HG02981 (cell line): ENCODE results near the gene MIS18A.
"Not testable (repeated sequence)": the region's sequence is repeated elsewhere in the genome, so short reads cannot be mapped to it uniquely, and the experiment has no call there.

ENCODE experiments used
- ATAC-seq: cut with Tn5 transposase; IDR thresholded peaks from one replicate; pipeline ENCODE4 v1.9.1; 2021; ENCODE audit warnings: mild to moderate bottlenecking, moderate library complexity; ENCODE audit not compliant: unreplicated experiment

MIS18A gene, protein sequence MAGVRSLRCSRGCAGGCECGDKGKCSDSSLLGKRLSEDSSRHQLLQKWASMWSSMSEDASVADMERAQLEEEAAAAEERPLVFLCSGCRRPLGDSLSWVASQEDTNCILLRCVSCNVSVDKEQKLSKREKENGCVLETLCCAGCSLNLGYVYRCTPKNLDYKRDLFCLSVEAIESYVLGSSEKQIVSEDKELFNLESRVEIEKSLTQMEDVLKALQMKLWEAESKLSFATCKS

DNA sequence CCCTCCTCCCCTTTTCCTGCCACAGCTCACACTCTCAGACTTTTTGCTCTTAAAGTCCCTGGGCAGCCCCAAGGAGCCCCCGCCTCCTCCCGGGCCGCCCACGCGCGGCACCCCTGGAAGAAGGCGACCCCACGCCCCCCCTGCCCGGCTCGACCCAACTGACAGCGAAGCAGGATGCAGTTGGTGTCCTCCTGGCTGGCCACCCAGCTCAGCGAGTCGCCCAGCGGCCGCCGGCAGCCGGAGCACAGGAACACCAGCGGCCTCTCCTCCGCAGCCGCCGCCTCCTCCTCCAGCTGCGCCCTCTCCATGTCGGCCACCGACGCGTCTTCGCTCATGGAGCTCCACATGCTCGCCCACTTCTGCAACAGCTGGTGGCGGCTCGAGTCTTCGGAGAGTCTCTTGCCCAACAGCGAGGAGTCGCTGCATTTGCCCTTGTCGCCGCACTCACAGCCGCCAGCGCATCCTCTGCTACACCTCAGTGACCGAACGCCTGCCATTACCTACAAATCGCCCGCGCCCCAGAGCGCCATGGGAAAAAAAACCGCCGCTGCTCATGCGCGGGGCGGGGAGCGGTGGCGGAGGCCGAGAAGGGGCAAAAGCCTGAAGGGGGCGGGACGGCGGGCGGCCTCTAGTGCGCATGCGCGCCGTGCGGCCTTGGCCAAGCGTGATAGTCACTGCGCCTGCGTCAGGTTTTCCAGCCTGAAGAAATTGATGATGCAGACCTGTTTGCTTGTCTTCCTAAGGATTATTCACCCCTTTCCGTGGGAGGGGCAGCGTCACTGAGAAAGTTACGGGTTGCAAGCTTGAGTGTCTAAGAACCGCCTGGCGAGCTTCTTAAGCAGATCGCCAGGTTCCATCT lies at the start of gene MIS18A:
TSS of gene MIS18A (minus strand) at position 532 of the 859 bp plus-strand sequence. CDS start at position 497, 35 bp downstream.
- ATAC-seq: peak; percentile 96

DNA sequence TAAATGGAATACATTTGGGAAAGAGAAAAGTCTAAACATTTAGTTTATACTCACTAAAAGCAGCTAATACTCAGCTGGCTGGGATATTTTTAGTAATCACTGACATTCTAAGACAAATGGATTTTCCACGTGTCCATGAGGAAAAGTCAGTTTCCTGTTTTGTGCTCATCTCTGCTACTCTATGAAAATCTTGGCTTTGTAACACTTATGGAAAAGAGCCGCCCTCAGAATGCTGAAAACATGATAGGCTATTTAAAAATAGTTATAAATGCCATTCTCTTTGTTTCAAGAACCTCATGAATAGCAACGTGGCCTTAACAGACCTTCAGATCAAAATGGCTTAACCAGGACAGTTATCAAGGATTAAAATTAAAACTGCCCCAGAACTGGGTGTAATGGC lies 49.7 kb upstream of the MIS18A start:
- no peak for ATAC-seq

DNA sequence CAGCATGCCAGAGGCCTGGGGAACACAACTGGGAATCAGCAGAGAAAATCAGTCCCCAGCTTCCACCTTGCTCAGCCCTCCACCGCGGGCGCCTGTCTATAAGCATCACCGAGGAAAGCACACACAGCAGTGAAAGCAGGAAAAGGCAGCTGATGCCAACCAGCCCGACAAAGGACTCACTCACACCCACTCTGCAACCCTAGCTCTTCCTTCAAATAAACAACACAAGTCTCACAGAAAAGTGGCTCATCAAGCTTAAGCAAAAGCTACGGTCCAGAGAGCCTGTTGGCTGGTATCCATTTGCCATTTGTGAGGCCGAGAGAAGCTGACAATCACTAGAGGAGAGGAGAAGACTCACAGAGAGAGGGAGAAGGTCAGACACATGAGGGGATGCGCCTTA lies 46.9 kb upstream of the MIS18A start:
- no peak for ATAC-seq

DNA sequence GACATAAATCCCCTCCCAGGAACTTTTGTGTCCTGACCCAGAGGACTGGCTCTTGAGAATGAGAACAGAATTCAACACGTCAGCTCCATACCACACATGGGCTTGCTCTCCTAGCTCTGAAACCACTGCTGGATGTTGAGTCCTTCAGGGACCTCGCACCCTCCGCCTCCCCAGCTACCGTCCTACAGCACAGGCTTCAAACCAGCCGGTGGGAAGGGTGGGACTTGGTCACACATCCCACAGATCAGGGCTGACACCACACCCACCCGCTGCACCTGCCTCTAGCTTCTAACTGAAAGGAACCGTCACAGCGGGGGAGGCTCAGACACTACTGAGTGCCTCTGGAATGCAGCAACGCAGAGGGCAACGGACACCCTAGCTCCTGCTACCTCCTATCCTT lies 43.8 kb upstream of the MIS18A start:
- ATAC-seq: no peak

DNA sequence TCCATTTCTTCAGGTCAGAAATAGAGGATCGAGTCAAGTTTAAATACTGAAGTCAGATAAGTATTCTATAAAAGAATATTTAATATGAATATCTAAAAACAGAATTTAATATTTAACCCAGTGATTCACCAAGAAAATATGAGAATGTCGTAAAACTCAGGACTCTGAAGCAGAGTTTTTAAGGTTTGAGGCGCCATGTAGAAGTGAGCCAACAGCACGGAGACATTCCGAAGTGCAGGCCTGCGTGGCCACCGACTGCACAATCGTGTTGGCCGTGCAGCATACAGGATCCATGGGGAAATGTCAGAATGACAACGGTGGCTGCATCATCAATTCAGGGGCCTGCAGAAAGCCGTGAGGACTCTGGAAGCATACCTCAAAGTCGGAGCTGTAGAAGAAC lies 43.3 kb upstream of the MIS18A start:
- no peak for ATAC-seq

DNA sequence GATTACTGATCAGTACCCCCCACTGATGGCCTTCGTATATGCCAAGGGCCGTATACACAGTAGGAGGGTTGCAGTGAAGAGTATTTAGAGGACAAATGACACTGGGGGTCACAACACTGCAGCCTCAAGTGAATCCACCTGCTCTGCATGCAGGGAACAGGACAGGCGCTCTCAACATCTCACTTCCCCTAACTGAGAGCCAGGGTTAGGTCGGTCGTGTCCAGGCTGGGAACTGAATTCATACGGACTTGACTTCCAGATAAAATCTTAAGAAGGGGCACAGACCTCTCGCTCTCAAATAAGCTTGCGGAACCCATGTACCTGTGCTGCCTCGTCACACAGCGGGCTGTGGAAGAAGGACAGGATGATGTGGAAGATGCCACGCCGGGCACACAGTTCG lies 42.6 kb upstream of the MIS18A start:
- ATAC-seq: no peak

DNA sequence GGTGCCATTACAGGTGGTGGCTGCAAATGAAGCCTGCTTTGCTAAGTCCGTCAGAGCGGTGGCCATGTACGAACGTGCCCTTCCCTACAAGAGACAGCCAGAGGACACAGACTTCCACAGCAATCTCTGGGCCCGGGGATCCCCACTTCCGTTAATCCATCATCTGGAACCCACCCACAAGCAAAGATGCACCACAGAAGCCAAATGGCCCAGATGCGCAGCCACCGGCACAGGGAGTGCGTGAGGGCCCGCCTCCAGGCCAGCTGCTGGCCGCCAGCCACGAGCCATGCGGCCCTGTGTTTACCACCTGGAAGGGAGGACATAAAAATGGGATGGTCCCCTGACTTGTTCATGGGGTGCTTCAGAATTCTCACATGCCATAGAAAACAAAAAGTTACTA lies 41.9 kb upstream of the MIS18A start:
- no peak for ATAC-seq

DNA sequence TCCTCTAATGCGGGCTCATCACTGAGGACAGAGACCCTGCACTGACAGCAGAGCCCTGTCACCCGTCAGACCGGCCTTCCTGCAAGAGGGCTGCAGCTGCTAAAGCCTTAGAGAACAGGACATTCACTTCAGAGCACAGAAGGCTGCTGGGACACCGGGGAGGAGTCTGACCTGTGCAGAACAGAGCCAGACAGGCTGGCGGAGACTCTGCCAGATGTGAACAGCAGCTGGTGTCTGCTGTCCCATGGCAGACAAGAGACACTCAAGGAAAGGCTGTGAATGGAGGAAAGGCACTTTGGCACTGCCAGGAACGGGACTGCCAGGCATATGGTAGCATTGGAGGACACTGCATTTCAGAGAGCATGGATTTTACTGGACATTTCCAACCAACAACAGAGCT lies 41.2 kb upstream of the MIS18A start:
- no peak for ATAC-seq

DNA sequence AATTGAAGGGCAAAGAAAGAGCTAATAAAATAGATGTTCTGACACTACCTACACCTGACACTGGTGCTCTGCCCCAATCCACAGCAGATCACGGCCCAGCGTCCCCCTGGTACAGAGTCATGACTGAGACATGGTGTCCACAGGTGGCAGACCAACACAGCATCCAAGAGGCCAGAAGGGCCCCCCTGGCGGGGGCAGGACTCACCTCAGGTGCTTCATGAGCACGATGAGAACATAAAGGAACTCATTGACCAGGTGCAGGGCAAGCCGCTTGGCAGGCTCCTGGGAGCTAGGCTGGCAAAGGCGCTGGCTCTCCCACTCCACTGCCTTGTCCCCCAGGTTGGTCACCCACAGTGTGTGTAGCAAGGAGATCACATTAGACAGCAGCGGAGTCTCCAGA lies 40.2 kb upstream of the MIS18A start:
- no peak for ATAC-seq

DNA sequence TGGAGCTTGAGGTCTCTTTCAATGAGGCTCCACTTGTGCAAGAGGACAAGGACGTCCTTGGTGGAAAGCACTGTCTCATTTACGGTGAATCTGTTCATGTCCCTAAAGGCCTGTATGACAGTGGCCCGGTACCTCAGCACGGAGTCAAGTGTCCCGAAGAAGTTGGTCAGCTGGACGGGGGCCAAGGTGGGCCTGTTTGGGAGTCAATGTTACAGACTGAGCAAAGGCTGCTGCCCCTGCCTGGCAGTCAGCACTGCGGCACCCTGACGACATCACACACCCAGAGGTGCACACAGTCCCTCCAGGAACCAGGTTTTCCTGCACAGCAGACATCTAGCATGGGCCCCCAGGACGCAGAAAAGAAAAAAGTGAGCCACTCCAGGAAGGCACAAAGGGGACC lies 38.9 kb upstream of the MIS18A start:
- no peak for ATAC-seq

DNA sequence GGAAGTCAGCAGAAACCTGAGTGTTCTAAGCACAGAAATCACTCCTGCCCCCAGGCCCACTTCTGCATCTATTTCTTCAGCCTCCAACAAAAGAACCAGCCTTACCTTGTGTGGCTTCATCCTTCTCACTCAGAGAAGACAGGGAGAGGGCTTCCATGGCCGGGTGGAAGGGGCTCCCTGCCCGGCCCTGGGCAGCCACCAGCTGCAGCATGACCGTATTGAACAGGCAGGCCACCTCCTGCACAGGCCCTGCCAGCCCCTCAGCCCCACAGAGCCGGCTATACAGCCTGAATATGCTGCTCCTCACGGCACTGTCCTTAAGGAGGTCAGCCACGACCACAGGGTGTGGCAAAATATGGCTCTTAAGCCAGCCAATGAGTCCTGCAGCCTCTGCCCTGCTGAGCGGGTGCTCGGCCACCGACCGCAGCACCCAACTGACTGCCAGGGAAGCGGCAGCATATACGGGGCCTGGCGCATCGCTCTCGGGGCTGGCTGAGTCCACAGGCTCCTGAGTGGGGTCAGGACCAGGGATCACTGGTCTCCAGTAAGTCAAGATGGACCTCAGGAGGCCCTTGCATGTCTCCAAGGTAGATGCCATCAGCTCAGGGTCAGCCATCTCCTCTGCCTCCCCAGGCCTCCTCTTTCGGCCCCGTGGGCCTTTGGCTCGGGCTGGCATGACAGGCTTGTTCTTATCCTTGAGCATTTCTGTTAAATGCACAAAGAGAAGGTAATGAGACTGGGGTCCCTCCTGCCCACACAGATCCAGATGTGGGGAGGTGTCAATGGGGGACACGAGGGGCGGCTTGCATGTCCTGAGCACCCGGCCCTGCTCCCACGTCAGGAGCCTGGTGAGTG lies 37.7 kb upstream of the MIS18A start:
- ATAC-seq: no peak

DNA sequence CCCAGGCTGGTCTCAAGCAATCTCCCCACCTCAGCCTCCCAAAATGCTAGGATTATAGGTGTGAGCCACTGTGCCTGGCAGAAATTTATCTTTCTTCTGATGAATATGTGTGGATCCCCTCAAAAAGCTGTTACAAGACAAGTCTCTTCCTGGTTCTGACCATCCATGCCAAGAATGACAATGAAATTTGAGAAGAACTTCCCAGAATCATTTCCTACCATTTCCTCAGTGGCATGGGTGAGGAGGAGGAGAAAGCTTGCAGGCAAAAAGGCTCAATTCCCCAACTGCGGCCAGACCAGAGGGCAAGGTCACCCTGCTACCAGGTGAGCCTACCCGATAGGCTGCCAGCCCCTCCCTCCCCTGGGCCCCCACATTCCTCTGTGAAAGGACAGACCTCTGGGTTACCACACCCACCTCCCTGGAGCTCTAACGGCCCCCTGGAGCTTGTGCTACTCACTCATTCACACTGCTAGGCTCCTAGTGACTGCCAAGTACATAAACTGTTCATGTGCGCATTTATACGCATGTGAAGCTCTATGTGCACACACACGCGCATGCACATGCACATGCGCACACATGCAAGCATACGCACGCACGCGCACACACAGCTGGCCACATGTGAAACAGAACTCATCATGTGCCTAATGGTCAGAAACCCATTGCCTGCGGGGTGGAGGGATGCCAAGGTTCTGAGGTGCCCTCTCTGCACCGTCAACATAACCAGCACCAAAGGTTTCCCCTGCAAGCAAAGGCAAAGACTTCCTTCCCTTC lies 36.8 kb upstream of the MIS18A start:
- no peak for ATAC-seq

DNA sequence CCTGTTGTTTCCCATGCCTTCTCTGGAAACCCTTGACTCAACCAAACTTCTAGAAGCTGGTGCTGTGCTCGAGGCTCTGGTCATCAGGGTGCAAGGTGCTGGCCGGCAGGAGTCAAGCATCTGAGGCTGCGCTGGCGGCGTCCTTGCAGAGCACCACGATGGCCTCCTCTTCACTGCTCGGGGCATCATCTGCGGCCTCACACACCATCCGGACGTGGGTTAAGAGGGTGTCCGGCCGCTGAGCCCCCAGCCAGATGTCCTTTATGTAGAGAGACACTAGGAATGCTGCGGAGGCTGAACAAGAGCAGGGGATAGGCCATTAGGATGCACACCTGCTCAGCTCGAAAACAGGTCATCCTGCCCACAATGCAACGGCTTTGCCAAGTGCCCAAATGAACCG lies 36.0 kb upstream of the MIS18A start:
- no peak for ATAC-seq

DNA sequence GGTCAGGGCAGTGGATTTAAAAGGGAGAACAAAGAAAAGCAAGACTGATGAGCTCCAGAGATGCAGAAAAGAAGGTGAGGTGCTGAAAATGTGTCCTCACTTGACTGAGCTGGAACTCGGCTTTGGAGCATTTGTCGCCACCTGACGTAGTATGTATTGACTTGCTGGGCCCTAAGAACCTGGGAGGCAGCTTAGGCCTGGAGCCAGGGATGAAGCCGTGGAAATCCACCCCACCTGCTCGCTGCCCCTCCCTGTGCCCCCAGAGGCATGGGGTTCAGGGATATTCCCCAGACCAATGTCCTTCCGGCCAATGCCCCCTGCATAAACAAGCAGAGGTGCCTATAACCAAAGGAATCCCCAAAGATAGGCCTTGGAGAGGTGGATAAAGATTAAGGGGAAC lies 34.1 kb upstream of the MIS18A start:
- no peak for ATAC-seq

DNA sequence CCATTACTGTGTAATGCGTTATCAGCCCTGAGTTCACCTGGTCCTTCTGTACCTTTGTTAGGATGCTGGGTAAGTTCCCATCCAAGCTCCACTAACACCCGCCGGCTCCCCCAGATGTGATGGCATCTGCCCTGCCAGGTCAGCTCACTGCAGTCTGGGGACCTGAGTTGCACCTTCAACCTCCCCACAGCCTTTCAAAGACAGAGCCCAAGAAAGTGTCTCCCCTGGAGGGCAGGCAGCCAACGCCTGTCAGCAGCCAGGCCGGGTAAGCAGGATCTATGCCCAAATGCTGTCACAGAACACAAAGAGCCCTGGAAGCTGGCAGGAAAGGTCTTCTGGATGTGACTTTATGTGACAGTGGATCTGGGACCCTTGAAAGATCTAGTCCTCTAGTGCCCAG lies 33.5 kb upstream of the MIS18A start:
- no peak for ATAC-seq

DNA sequence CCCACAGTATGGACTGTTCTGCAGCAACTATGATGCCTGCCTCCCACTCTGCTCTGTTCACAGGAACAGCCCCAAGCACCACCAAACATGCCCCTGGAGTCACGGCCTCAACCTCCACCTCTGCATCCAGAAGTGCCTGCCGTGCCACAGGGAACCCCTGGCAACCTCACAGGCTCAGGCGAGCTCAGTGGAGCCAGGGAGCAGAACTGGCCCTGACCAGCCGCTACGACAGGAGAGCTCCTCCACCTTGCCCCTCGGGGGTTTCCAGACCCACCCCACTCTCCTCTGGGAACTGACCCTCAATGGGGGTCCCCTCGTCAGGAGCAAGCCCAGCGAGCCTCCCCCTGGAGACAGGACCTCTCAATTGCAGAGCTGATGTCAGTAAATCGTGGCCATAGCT lies 32.8 kb upstream of the MIS18A start:
- ATAC-seq: no peak

DNA sequence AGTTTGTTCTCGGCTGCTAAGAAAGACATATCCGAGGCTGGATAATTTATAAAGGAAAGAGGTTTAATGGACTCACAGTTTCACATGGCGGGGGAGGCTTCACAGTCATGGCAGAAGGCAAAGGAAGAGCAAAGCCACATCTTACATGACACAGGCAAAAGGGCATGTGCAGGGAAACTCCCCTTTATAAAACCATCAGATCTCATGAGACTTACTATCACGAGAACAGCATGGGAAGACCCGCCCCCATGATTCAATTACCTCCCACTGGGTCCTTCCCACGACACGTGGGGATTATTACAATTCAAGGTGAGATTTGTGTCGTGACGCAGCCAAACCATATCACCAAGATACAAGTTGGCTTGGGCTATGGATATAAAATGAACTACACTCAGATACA lies 32.1 kb upstream of the MIS18A start:
- not testable (repeated sequence) for ATAC-seq

DNA sequence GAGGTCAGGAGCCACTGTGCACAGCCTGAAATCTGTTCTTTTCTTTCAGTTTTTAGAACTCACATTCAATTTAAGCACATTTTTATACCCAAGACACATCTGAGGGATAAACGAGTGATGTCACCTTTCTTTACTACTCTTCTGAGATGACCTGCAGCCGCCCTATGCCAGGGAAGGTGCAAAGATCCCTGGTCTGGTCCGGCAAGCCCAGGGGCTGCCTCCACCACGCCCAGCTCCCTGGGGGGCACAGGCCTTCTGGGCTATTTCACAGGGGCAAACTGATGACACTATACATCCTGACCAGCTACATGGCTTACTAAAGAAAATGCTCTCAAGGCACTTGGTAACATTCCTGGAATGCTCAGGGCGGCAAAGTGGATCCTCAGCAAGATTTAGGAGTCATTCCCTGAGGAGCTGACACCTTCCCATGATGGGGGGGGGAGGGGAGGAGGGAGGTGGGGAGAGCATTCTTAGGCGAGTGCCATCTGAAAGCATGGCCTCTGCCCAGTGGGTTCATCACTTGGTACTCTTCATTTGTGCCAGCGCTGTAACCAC lies 31.1 kb upstream of the MIS18A start:
- ATAC-seq: no peak

DNA sequence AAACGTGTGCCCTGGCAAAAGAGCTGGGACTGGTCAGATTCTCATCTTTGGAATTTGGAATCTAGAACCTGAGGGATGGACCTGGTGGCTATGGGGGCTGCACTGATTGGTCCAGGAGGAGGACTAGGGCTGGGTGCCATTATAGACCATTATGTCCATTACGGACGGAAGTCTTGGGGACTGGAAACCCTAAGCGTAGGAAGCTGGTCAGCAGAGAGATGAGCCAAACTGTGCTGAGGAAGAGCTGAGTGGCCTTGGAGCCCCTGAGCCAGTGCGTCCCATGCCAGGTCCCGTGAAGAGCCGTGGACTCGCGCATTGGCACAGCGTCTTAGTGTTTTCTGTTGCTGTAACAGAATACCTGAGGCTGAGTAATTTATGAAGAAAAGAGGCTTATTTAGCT lies 29.8 kb upstream of the MIS18A start:
- no peak for ATAC-seq

DNA sequence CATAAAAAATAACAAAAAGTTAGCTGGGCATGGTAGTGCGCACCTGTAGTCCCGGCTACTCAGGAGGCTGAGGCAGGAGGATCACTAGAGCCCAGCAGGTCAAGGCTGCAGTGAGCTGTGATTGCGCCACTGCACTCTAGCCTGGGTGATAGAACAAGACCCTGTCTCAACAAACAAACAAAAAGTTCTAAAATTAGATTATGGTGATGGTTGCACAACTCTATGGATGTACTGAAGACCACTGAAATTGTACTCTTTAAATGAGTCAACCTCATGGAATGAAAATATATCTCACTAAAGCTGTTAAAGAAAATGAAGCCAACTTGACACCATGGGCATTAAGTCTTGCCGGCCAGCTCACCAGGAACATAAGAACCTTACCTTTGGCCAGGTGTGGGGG lies 28.9 kb upstream of the MIS18A start:
- no peak for ATAC-seq
